NCI-H1105 treated with DMSO at 0.1 percent for 48 hours (cell line): ENCODE measurements around the gene ANKDD1A.

ENCODE experiments used
- DNase-seq: peaks from one replicate; lab custom pipeline; 2025; lab: John Stamatoyannopoulos, UW

The ANKDD1A gene

DNA sequence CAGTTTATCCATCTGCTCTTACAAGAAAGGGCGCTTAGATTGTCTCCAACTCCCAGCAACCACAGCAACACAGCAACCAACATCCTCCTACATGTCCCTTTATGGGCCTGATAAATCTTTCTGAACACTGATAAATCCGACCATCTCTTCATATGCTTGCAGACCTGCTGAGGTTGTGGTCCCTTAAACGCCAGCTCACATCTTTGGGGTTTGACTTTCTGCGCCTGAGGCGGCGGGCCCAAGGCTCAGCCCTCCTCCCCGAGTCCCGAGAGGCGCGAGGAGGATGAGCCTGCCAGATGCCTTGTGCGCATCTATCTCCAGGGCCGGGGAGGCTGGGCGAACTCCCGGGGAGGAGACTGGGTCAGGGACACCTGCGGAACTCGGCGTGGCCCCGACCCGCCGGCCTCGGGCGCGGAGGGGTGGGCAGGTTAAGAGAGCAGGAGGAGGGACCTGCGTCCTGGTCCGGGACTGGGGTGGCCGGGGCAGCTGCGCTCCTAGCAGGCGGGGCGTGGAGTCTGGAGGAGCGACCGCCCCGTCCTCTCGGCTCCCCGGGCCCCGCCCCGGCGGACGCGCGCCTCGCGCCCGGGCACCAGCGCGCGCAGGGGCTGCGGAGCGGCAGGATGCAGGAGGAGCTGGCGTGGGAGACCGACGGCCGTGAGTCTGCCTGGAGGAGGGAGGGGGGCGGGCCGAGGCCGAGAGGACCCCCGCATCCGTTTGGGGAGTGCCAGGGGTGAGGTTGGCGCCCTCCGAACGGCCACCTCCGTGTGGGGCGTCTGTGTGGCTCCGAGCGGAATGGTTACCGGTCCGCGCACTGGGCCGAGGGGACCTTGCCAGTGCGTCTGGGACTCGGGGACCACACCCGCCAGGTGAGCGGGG is at the start of gene ANKDD1A:
TSS of gene ANKDD1A (plus strand) at position 592 of the 876 bp plus-strand sequence. CDS start at position 621, 29 bp downstream.
- DNase-seq: peak; percentile 78

DNA sequence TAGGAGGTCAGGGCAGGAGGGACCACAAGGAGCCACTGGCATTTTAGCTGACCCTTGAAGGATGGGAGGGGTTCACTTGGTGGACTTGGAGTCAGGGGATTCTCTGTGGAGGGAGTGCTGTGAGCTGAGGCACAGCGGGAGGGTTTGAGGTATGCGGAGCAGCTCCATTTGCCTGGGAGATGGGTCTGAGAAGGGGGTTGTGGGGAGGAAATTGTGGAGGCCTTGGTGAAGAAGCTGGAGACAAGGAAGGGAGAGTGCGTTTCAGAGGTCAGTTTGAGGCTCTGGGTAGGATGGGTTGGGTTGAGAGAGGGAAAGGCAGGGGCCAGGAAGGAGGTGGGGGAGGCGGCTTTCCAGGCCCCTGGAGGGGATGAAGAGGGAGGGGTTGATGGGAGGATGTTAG is 49.7 kb upstream of the ANKDD1A start:
- DNase-seq: no peak

DNA sequence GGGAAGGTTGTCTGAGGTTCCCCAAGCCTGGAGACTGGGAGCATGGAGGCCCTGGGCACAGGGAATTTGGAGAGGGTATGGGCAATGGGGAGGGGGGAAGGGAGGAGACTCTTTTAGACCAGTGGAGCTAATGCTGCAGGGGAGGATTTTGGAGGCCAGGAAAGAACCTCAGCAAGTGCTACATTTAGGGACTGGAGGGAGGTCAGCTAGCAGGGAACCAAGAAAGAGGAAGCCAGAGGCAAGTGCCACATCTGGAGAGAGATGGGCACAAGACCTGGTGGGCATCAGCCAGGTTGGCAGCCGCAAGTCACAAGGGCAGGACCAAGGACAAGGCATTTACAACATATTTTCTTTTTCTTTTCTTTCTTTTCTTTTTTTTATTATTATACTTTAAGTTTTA is 49.3 kb upstream of the ANKDD1A start:
- DNase-seq: no peak

DNA sequence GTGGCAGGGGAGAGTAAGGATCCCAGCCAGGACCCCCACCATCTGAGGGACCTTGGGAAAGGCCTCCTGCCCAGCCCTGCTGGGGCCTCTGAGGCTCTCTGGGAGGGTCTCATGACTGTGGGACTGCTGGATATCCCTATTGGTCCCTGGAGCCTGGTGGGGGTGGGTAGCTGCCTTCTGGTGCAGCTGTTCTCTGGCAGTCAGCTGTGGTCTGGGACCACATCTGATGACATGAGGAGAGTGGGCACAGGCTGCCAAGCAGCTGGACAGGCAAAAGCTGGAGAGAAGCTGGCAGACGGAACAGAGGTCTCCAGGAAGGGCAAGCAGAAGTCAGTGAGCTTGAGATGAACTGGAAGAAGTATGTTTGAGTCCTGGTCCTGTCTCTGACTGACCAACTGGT is 47.6 kb upstream of the ANKDD1A start:
- no peak for DNase-seq

DNA sequence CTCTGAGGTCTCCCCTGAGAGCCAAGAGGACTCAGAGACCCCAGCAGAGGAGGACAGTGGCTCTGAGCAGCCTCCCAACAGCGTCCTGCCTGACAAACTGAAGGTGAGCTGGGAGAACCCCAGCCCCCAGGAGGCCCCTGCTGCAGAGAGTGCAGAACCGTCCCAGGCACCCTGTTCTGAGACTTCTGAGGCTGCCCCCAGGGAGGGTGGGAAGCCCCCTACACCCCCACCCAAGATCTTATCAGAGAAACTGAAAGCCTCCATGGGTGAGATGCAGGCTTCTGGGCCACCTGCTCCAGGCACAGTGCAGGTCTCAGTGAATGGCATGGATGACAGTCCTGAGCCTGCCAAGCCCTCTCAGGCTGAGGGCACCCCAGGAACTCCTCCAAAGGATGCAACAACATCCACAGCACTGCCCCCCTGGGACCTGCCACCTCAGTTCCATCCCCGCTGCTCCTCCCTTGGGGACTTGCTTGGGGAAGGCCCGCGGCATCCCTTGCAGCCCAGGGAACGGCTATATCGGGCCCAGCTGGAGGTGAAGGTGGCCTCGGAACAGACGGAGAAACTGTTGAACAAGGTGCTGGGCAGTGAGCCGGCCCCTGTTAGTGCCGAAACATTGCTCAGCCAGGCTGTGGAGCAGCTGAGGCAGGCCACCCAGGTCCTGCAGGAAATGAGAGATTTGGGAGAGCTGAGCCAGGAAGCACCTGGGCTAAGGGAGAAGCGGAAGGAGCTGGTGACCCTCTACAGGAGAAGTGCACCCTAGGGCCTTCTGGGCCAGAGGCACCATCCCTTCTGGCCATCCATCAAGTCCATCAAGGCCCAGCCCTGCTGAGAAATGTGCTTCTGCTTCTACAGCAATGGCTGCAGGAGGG is 46.3 kb upstream of the ANKDD1A start:
- DNase-seq: no peak

DNA sequence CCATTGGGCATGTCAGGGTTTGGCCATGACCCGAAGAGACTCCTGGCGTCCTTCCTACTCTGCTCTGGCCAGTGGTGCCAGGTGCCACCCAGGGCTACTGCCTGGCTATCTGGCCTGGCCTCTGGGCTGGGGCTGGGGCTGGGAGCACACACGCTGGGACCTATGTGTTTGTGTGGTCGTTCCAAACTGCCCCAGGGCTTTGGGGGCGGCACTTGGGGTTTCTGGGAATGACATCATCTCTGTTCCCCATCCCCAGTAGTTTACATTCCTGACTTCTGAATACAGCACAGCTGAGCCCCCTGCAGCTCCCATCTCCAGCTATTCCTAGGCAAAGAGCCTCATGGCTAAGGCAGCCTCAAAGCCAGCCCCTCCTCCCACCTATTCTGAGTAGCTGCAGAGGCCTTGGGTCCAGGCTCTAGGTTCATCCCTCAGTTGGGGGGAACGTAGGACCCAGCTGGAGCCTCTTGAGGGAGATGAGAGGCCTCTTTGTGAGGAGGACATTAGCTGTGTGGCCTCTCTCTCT is 45.6 kb upstream of the ANKDD1A start:
- DNase-seq: no peak

DNA sequence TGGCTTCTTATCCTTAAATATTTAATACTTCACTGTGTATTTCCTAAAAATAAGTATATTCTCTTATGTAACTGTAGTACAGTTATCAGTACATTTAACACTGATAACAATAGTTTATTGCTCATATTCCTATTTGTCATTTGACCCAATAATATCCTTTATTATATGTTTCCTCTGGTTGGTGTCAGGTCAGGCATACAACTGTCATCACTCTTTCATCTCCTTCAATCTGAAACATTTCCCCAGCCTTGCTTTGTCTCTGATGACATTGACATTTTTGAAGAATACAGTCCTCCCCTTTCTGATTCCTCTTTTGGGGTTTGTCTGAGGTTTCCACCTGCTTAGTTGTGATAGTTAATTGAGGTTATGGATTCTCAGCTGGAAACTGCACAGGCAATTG is 42.2 kb upstream of the ANKDD1A start:
- DNase-seq: no peak

DNA sequence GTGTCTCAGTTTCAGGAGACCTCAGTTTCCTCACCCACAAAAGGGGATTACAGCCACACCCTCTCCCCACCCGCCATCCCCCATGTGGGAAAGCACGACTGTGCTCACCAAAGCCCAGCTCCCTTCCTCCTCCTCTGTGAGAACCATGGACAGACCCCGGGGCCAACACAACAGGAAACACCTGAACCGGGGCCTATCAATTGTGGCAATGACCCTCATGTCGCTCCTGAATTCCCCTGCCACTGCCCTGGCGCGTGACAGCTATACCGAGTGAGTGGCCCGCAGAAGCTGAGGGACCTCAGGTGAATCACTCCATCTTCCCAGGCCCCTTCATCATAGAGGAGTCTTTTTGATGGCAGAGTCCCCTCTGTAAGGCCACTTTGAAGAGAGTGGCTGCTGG is 41.3 kb upstream of the ANKDD1A start:
- no peak for DNase-seq

DNA sequence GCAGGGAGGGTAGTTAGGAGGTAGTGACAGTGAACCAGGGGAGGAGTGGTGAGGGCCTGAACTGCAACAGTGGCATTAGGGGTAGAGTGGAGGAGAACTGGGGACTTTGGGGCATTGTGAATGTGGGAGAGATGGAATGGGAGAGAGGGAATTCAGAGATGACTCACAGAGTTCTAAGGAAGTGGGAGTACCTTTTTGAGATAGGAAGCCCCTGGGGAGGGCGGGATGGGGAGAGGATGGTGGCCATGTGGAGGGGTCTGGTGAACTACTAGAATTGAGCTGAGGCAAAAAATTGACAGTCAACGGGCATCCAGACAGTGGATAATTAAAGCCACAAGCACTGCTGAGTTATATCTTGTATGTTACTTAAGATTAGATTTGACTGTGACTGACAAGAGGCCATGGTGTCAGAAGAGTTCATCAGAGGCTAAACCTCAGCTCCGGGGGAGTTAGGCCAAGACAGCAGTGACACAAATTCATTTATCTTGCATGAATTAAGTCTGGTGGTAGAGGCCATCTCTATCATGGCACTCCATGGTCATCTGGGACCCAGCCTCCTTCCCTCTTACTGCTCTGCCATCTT is 36.0 kb upstream of the ANKDD1A start:
- no peak for DNase-seq

DNA sequence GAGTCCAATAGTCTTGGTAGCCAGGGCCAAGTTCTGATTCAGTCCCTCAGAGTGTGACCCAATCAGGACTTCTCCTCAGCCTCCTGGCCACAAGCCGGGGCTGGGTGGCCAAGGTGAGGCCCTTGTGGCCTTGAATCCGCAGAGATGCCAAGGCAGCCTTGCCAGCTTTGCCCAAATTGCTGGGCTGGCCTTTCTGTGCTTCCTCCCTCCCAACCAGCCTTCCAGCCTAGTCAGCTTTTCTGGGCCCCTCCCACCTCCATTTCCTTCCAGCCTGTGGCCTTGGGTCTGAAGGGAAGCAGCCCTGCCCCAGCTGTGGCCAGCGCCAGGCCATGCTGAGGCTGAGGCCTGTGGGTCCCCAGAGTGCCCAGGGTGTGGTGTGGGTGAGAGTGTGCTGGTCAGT is 34.3 kb upstream of the ANKDD1A start:
- no peak for DNase-seq

DNA sequence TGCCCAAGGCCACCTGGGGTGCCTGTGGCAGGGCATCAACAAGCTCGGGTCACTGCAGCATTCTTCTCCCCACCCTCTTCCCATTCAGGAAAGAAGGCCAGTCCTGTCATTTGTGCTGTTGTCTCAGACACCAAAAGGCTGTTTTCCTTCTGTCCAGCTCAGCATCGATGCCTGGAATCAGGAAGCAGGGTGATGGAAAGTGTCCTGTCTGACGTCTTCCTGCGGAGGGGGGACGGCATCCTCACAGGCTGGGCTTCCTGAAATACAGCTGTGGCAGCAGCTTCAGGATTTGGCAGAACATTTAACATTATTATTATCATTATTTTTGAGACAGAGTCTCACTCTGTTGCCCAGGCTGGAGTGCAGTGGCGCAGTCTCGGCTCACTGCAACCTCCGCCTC is 33.0 kb upstream of the ANKDD1A start:
- DNase-seq: no peak

DNA sequence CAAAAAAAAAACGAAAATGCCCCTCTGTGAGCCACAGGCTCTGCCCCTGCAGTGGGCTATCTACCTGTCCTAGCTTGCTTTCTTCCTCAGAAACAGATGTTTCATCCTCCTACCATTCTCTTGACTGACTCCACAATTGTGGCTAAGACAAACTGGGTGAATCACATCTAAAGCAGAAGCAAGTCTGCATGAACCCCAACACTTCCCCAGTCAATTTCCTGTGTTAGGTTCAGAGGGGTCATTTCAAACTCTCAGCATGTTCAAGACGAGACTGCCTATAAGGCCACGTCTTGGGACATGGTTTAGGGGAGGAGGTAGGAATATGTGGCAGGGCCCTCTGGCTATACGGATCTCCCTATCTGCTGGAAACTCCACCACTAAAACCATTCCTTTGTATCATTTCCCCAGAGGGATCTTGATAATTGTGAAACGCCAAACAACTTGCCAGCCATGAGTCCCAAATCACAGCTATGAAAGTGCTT is 28.6 kb upstream of the ANKDD1A start:
- DNase-seq: no peak

DNA sequence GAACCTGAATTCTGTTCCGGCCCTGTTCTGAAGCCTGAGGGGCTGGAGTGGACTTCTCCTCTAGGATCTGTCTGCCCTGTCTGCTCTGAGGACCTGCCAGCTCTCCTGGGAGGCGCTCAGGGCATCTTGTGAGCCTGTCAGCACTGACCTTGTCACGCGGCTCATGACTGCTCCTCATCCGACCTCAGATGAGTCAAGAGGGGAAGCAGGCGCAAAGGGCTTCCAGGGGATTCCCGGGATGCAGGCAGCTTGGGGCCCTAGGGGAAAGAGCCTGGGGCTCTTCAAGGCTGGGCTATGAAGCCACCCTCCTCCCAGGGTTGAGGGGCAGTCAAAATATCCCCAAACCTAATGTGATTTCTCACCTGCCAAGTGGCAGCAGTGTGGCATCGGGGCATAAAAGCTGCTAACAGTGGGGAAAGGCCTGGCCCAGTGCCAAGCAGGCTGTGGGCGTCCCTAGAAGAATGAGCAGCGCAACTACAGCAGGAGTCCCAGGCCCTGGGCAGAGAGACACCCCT is 27.6 kb upstream of the ANKDD1A start:
- peak; percentile 49 for DNase-seq

DNA sequence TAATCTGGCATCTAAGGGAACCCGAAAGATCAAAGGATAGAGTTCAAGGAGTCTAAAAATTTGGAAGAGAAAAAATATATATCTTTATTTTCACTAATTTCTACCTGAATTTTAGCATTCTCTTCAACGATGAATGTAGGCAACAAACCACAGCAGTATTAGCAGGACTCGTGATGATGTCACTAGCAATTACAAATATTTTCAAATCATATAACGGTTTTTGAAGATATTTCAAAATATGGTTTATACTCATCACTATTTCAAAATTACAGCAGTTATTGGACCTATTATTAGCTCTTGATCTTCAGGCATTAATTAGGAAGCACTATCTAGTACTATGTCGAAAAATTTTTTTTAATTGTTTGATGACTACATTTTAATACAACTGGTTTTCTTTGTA is 27.0 kb upstream of the ANKDD1A start:
- no peak for DNase-seq

DNA sequence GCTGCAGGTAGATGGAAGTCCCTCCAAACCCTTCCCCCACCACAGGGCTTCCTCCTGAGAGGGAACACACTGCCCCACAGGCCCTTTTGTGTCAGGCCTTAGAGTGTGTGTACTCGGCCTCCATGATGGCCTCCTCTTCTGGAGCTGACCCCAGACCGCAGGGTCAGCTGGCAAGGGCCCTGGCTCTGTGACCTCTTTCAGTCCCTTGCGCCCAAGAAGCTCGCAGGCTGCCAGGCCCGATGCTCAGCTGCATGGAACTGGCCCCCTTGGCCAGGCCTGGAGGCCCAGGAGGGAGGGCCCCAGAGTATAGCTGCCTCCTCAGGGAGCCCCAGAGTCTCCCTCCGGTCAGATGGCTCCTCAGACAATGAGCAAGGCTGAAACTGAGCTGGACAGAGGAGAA is 23.4 kb upstream of the ANKDD1A start:
- DNase-seq: no peak

DNA sequence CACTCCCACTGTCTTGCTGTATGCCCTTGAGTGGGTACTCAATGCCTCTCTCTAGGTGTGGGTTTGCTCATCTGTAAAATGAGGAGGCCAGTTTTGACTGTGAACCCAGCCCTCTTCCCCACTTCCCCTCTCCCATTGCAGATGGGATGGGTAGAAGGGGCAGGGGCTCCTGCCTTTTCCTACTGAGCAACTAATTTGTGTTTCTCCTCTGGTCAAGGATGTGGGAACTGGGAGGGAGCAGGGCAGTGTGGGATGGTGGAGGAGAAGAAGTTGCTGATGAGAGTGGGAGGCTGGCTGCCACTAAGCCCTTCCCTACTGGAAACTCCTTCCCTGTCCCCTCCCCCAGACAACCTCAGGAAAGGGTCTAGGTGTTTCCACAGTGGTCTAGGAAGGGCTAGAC is 20.1 kb upstream of the ANKDD1A start:
- DNase-seq: no peak

DNA sequence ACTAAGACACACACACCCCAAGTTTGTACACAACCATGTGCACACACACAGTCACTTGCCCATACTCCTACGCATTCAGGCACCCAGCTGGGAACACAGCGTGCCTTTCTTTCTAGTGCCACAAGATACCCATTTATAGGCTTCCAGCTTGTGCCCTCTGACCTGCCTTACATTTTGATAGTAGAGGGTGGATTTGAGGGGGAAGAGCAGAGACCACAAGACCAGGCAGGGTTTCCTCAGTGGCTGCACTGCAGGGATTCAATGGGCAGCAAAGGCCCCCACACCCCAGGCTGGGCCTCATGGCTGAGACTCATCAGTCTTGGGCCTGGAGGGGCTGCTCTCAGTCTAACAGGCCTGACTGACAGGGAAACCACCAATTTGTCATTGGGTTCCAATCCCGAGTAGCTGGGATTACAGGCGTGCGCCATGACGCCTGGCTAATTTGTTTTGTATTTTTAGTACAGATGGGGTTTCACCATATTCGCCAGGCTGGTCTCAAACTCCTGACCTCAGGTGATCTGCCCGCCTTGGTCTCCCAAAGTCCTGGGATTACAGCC is 18.8 kb upstream of the ANKDD1A start:
- DNase-seq: no peak

DNA sequence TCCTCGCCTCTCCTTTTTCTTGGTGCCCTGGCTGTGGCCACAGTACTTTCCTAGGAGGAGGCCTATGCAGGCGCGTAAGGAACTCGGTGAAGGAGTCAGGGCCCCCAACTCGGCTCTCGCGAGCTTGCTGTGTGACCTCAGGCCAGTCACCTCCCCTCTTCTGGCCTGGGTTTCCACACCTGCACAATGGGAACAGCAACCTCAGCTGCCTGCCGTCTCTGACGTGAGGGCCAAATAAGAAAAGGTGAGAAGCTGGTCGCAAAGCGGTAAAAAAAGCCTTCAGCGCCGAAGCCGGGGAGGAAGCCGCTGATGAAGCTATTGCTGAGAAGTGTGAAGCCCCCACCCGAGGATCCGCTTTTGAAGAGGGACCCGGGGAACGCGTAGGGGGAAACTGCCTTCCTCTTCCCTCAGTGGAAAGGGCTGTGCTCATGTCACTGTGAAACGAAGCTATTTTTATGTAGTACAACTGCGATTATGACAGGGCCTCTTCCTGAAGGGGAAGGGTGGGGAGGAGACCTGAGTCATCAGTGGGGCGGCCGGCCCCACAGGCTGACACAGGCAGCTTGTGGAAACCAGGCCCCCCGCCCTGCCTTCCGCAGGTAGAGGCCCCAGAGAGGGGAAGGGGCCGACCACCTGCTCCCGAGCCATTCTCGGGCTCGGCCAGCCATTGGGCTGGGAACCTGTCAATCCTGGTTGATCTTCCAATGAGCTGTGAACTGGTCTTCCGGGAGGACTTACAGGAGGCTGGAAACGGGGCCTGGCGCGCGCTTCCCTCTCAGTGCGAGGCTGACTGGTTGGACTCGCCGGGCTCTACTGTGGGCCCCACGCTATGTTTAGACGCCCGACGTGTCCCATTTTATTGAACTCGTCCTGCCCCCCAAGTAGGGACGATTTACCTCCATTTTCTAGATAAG is 18.0 kb upstream of the ANKDD1A start:
- DNase-seq: no peak

DNA sequence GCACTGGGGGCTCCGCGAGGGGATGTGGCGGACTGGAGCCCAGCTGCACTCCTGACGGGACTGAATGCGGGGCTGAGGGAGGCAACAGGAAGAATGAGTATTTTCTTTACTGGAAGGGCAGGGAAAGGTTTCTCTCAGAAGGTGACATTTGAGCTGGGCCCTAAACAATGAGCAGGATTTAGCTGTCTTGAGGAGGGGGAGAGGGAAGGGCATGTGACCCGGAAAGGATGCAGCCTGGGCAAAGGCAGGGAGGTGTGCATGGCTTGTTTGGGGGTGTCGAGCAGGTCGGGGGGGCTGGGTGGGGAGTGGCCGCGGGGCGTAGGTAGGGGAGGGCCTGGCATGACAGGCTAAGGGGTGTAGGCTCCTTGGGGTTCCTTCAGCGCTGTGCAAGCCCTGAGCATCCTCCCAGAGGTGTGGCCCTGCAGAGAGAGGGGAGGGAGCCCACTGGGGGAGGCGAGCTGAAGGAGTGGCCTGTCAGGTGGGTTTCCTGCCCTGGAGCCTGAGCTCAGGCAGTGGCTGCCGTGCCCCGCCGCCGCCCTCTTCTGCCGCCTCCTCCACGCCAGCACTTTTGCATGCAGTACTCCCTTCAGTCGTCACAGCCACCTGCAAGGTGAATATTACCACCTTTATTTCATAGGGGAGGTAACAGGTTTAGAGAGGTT is 17.2 kb upstream of the ANKDD1A start:
- no peak for DNase-seq
